NCI-H128 (cell line): ENCODE data around the gene TLX1.

Source experiments
- DNase-seq: peaks from one replicate; lab custom pipeline; 2025; ENCODE audit not compliant: unreplicated experiment; lab: John Stamatoyannopoulos, UW

Gene TLX1

DNA sequence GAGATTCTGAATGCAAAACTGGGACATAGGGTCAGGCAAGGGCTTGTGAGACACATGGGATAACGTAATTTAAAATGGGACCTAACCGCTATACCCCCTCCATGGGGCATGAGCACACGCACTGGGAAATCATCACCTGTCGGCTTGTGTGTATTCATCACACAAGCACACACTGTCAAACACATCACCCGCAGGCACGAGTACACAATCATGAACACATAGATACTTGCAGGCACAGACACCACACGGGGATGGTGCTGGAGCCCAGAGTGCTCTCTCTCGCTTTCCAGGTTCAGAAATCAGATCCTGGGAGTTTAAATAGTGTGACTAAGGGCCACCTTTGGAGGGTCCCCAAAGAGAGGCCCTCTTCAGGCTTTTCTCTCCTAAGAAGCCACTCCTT is 19.6 kb upstream of the TLX1 start:
- no peak for DNase-seq

DNA sequence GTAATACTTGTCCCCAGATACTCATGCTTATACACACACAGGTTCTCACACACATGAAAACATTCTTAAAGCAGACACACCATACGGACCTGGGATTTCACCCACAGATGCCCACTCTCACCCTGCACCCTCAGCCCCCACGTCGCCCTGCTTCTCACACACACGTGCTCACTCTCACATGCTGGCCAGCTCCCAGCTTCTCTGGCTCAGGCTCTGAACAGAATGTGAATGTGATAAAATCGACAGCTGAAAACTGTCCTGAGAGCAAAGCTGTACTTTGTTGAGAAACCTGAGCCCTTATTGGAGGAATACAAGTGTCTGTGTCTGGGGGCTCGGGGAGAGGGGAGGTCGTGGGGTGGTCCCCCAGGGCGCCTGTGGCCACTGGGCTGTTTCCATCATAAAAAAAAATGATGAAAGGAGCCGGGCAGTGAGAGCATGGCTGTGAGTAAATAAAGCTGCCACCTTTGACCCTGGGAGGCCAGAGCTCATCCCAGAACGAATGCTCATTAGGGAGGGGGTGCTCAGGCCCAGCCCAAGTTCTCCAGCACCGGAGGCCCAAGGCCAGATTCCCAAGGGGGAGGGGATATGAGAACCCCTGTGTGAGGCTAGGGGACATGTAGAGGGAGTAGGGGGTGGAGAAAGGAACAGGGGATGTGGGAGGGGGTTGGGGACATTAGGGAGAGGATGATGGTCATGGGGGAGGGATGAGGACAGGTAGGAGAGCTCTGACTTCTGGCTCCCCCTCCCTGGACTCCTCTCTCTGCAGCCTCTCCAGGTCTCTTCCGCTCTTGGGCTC is 18.1 kb upstream of the TLX1 start:
- DNase-seq = no peak

DNA sequence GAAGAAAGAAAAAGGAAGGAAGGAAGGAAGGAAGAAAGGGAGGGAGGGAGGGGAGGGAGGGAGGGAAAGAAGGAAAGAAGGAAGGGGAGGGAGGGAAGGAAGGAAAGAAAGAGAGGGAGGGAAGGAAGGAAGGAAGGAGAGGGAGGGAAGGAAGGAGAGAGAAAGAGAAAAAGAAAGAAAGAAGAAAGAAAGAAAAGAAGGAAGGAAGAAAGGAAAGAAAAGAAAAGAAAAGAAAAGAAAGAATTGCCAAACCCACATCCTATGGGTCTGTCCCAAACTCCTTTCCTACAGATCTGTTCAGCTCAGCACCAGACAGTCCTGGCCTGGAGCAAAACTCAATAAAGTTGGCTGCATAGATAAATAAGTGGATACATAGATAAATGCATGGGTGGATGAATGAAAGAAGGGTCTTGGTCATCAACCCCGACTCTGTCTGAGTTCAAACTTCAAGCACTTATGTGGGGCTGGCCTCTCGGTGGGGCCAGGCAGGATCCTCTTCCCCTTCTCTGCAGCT is 17.2 kb upstream of the TLX1 start:
- no peak for DNase-seq

DNA sequence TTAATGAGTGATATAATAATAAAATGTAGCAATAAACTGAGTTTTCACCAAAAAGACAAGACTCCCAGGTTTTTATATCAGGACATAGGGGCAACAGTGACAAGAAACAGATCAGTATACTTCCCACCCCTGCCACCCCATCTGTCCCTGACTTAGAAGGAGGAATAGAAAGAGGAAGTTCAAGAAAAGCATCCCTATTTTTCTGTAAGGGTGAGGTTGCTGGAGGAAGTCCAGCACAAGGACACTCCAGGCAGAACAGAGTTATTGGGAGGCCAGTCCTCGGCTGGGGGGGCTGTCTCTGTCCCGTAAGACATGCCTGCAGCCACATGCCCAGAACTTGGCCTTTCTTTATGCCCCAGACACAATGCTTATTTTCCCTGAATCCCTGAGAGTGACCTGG is 16.5 kb upstream of the TLX1 start:
- DNase-seq = no peak

DNA sequence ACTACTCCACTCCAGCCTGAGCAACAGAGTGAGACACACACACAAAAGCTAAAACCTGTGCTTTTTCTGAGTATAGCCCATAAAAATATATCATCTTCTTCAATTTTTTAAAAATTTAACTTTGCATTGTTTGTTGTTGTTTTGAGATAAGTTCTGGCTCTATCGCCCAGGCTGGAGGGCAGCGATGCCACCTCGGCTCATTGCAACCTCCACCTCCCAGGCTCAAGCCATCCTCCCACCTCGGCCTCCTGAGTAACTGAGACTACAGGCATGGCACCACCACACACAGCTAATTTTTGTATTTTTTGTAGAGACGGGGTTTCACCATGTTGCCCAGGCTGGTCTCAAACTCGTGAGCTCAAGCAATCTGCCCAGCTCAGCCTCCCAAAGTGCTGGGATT is 14.3 kb upstream of the TLX1 start:
- no peak for DNase-seq

DNA sequence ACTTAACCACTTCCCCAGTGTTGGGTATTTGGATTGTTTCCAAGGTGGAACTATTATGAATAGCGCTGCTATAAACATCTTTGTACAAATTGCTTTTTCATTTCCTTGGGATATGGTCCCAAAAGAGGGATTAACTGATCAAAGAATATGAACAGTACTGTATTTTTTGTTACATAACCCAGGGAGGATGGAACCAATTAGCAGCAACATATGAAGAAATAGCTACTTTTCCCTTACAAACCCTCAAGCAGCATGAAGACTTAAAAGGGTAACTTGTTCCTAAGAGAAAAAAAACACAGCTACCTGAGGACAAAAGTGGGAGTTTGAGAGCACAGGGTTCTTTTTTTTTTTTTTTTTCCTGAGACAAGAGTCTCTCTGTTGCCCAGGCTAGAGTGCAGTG is 13.1 kb upstream of the TLX1 start:
- DNase-seq = no peak

DNA sequence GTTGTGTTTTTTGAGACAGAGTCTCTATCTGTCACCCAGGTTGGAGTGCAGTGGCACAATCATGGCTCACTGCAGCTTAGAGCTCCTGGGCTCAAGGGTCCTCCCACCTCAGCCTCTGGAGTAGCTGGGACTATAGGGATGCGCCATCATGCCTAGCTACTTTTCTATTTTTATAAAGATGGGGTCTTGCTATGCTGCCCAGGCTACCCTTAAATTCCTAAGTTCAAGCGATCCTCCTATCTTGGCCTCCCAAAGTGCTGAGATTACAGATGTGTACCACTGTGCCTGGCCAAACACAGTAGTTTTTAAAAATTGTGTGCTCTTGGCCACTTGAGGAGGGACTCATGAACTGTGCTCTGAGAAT is 10.6 kb upstream of the TLX1 start:
- no peak for DNase-seq

DNA sequence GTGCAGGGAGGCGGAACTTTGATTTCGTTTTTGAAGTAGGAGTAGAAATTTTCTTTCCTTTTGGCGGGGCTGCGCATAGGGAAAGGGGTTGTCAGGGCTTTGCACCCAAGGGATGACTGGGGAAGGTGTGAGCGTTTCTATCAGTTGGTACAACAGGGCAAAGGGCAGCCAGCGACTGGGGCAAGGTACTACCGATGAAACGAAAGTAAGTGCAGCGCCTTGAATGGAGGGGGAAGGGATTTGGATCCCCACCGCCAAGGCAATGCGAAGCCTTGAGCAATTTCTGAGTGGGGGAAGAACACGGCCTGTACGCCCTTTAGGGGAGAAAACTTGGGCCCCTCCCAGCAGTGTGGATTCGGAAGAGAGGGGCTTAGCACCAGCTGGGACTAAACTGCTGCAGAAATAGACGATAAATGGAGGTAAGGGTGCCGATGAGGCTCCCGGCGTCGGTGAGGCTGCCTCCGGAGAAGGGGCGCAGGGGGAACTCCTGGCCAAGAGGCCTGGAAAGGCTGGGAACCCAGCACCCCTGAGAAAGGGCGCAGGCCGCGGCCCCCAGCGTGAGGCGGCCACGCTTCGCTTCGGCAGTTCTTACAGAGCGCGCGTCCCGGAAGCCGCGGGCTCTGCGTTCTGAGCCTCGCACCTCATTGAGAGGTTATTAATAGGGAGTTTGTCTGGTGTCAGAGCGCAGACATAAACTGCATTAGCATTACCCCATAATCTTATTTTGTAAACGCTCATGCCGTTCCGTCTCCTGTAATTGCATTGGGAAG is 10.0 kb upstream of the TLX1 start:
- no peak for DNase-seq

DNA sequence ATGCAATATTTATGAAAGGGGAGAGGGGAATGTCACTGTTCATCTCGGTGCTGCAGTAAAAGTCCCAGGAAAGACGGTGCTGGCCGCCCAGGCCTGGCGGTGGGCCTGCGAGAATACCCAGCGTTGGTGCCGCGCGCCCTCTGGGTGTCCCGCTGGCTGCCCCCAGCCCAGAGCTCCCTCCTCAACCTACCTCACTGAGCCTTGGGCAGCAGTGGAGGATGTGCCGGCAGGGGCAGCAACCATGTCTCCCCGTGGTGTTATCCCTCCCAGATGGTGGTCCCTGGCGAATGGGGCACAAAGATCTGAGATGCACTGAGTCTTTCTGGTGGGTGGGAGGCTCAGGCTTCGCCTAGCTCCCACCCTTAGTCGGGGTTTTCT is 9.5 kb upstream of the TLX1 start:
- no peak for DNase-seq

DNA sequence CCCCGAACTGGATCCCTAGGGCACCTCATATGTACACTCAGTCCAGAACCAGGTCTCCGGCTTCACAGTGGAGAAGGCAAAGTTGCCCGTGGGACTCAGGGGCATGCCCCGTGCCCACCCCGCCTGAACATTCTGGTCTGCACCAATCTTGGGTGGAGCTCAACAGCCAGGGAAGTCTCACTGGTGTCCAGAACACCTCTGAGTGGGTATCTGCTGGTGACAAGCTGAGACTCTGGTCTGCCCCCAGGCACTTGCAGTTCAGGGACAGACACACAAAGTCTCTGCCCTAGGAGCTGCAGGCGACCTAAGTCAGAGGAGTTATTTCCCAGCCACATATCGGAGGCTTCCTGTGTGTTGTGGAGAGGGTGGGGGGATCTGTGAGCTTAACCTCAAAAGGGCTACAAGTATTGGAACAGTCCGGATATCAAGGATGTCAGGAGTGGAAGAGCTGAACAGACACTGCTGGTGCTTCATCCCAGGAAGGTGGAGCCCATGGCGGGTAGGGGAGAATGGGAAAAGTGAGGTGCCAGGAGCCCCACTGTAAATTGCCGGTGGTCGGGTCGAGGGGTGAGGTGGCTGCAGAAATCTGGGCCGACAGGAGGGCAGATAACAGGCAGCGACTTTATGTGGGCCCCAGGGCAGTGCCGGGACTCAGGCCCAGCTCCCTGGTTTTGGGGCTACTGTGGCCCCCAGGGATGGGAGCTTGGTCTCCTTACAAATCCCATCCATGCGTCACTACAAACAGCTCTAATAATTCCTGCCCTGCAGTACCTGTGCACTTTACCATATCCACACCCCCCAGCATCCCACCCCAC is 8.6 kb upstream of the TLX1 start:
- no peak for DNase-seq

DNA sequence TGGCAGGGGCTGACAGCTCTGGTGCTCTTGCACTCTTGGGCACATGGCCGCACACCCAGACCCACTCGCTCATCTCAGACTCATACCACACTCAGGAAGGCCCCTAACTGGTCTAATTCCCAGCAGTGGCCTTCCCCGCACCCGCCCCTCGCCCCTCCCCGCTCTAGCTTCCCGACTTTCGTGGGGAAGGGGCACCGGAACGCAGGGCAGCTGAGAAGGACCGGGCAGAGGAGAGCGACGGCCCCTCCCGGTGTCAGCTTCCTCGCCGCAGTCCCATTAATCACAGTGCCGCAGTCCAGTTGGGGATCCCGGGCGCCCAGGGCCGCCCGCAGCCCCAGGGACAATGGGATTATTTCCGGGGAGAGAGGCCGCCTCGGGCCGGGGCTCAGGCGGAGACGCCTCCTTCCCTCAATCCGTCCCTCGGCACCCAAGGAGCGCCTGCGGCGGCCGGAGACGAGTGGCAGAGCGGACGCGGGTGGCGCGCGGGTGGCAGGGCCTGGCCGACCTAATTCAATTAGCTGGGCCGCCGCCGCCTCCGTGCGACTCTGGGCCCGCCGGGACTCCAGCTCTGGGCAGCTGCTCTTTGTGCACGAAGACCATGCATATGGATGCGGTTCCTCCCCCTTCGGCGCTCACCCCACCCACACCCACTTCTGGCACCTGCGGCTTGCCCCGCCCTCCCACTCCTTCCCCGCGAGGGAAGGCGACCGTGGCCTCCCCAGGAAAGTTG is 7.8 kb upstream of the TLX1 start:
- DNase-seq = no peak

DNA sequence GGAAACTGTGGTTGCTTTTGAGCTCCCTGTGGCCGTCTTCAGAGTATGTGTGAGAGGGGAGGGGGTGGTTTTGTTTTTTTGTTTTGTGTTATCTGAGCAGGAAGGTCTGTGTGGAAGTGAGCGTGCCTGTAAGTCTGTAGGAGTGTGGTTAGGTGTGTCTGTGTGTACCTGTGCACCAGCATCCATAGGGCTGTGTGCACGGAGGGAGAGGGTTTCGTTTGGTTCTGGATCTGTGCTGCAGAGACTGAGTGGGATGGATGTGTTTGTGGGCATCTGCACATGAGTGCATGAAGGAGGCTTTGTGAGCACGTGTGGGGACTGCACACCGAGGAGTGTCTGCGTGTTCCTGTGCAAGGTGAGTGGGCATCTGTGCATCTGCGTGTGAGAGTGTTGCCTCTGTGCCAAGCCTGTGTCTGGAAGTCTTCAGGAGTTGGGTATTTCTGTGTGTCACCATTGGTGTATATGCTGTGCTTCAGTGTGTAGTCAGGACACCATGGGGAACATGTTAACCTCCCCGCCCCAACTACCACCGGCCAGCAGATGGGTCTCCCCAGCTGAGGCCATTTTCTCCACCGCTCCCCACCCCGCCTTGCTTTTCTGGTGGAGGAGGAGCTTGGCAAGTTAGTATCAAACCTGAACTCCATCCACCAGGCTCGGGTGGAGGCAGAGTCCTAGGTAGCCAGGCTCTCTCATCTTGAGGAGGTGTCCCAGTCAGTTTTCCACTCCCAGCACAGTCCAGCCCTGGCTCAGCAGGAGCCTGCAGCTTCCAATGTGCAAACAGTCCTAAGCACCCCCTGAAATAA is 7.1 kb upstream of the TLX1 start:
- DNase-seq = no peak

DNA sequence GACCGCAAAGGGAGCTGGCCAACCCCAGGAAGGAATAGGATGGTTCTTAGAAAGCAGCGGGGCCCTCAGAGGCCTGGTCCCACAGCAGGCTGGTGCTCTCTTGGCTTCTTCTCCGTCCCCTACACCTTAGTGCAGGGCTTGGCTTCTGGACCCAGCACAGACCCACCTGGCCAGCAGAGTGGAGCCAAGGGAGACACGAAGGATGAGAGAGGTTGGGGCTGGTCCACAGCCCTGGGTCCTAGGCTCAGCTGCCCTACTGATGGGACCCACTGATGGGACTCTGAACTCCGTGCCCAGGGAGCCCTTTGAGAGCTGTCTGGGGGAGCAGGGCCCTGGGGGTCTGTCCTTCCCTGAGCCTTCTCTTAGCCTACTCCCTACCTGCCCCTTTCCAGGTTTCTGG is 6.2 kb upstream of the TLX1 start:
- DNase-seq = no peak

DNA sequence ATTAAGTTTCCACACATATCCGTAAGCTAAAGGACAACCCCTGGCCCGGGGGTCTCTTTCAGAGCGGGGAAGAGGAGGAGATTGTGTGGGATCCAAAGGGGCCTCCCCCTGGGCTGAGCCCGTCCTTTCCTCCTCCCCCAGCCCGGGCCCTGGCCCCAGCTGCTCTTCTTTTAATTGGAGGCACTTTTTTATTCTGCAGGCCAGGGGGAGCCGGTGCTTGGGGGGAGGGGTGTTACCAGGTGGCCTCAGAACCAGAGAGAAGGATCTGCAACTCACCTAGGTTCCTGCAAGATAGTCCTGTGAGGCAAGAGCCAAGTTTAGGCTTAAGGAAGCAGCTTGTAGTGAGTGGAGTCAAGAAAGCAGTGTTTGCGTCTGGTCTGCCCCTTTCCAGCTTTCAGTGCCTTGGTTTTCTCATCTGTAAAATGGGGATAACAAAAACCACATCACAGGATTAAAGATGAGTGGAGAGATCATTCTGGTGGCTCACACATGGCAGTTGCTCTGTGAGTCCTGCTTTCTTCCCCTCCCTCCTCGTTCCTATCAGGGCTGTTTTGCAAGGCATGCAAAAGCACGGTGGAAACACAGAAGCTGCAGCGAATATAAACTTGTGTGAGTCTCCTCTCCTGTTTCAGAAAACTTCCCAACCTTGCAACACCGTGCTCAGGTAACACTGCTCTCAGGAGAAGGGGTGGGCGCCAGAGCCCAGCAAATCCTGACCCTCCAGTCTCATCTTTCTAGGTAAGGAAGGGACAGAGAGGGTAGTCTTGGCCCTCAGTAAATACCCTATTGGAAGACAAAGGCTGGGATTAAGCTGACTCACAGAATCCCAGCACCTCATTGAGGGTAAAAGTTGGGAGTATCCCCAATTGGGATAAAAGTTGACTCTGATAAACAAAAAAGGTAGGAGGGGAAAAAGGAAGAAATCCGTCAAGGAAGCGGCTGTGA is 4.1 kb upstream of the TLX1 start:
- no peak for DNase-seq

DNA sequence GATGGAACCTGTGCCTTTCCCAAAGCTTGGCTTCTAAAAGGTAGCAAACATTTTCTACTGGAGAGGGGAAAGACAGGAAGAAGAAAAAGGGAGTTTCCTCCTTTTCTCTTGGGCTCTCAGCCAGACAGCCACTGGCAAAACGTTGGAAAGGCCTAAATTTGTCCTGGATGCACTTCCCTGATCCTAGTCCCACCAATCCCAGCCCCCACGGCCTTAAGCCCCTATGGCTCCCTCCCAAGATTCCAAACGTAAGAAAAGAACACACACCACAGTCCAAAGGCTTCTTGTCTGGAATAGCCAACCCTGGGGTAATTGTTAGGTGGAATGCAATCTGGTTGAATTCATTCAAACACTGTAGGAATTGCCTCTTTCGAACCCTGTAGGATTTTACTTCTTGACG is 959 bp upstream of the TLX1 start:
- DNase-seq = no peak

DNA sequence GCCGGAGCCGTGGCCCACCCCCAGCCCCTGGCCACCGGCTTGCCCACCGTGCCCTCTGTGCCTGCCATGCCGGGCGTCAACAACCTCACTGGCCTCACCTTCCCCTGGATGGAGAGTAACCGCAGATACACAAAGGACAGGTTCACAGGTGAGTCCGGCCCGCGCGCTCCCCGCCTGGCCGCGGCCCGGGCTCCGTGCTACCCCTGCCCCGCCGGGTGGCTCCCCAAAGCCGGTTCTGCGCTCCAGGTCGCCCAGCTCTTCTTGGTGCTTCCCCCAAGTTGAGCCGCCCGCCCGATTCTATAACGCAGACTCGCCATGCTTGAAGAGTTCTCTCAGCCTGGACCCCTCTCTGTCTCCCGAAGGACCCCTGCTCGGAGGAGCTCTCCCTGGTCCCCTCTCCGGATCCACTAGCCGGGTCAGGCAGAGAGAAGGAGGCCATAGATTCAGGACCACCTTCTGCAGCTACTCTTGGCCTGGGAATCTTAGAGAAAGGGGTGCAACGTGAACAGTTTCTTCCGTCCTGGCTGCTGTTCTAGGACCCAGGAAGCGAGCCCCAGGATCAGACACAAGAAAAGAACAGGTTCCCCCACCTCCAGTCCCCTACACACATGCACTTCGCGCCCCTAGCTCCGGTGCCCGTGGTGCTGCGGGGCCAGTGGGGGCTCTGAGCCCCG is 999 bp downstream of the TLX1 start:
- no peak for DNase-seq

DNA sequence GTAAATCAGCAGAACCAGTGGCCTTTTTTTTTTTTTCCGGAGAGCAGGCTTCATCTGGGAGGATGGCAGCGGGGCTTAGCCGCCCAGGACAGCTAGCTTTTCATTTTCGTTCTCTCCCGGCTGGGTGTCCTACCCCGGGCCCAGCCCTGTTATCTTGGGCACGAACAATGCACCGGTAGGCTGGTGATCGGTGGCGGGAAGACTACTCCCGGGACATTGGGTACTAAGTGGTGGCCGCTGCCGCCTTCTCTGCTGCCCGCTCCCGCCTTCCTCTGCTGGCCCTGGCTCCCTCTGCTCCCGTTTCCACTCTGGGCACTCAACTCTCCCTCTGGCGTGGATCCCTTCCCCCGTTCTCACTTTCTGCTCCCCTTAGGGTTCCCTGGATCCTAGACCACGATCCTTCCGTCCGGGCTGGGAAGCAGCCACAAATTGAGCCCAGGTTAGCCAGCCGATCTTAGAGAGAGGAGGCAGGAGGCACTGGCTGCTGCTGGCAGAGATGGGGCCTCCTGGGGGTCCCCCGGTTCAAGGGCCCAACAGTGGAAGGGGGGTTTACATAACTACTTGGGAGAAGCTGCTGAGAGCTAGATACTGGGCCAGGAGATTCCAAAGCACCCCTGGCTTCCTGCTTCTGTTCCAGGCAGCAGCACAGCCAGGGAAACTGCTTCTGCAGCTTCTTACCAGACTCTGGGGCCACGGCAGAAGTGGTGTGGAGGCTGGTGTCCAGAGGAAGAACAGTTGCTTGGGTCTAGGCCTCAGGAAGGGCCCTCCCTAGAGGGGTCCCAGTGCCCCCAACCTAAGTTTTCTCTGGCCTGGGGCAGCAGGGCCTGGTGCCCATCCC is 1.8 kb downstream of the TLX1 start:
- no peak for DNase-seq
